Astrocyte (in vitro differentiated cells and primary cell): ENCODE data around the gene C16orf96. TPM values are rescaled to one million over a fixed set of nuclear protein-coding genes. Genes with fewer than 3 reads are reported as not detected.

Experiments
- DNase-seq: peaks from one replicate; pipeline ENCODE4 v3.0.0-alpha.2; 2010; ENCODE audit warnings: low read depth
- FAIRE-seq: peaks from 2 replicates; lab custom pipeline; 2011; peaks lifted over from hg19 to GRCh38; lab: Jason Lieb, UNC
- H2AFZ ChIP-seq: 2 replicates; pipeline ENCODE4 v1.6.0; 2012; ENCODE audit warnings: low read depth, low read length, inconsistent platforms
- H3K27ac ChIP-seq: 2 replicates; pipeline ENCODE4 v1.5.1; 2011; ENCODE audit warnings: low read depth, low read length, inconsistent platforms
- H3K27me3 ChIP-seq: 2 replicates; pipeline ENCODE4 v1.6.0; 2011; ENCODE audit warnings: low read length, inconsistent platforms; ENCODE audit not compliant: insufficient read depth
- H3K36me3 ChIP-seq: 2 replicates; pipeline ENCODE4 v1.5.1; 2011; ENCODE audit warnings: low read length, inconsistent platforms; ENCODE audit not compliant: insufficient read depth
- H3K4me1 ChIP-seq: 2 replicates; pipeline ENCODE4 v1.5.1; 2011; ENCODE audit warnings: low read length, inconsistent platforms; ENCODE audit not compliant: insufficient read depth
- H3K4me2 ChIP-seq: 2 replicates; pipeline ENCODE4 v1.6.0; 2012; ENCODE audit warnings: low read length, inconsistent platforms
- H3K4me3 ChIP-seq: 2 replicates; pipeline ENCODE4 v1.5.1; 2011; ENCODE audit warnings: low read depth, mild to moderate bottlenecking, low read length, inconsistent platforms; ENCODE audit not compliant: insufficient read depth
- H3K79me2 ChIP-seq: 2 replicates; pipeline ENCODE4 v1.6.0; 2012; ENCODE audit warnings: mild to moderate bottlenecking, low read length, inconsistent platforms; ENCODE audit not compliant: insufficient read depth
- H3K9ac ChIP-seq: 2 replicates; pipeline ENCODE4 v1.6.0; 2012; ENCODE audit warnings: mild to moderate bottlenecking, low read length, inconsistent platforms
- H3K9me3 ChIP-seq: 2 replicates; pipeline ENCODE4 v1.5.1; 2012; ENCODE audit warnings: low read depth, mild to moderate bottlenecking, low read length, inconsistent platforms; ENCODE audit not compliant: insufficient read depth
- H4K20me1 ChIP-seq: 2 replicates; pipeline ENCODE4 v1.6.0; 2012; ENCODE audit warnings: low read length, inconsistent platforms; ENCODE audit not compliant: insufficient read depth
- H3K27ac Mint-ChIP-seq: one replicate; pipeline ENCODE4 v1.8.0; 2021; ENCODE audit warnings: mild to moderate bottlenecking, mixed read lengths; ENCODE audit not compliant: unreplicated experiment
- H3K27me3 Mint-ChIP-seq: one replicate; pipeline ENCODE4 v1.8.0; 2021; ENCODE audit warnings: low read depth, mixed read lengths; ENCODE audit not compliant: unreplicated experiment
- H3K36me3 Mint-ChIP-seq: one replicate; pipeline ENCODE4 v1.8.0; 2021; ENCODE audit warnings: low read depth, mixed read lengths; ENCODE audit not compliant: unreplicated experiment
- H3K4me1 Mint-ChIP-seq: one replicate; pipeline ENCODE4 v1.8.0; 2021; ENCODE audit warnings: low read depth, mixed read lengths; ENCODE audit not compliant: unreplicated experiment
- H3K4me3 Mint-ChIP-seq: one replicate; pipeline ENCODE4 v1.8.0; 2021; ENCODE audit warnings: mild to moderate bottlenecking, moderate library complexity, mixed read lengths; ENCODE audit not compliant: unreplicated experiment
- H3K9me3 Mint-ChIP-seq: one replicate; pipeline ENCODE4 v1.8.0; 2021; ENCODE audit warnings: mild to moderate bottlenecking, mixed read lengths; ENCODE audit not compliant: unreplicated experiment
- CTCF ChIP-seq: IDR thresholded peaks from 2 replicates; pipeline ENCODE4 v1.5.1; 2011; ENCODE audit warnings: low read depth, mild to moderate bottlenecking, inconsistent platforms, low read length, moderate library complexity; ENCODE audit not compliant: insufficient read depth
- EZH2 ChIP-seq: IDR thresholded peaks from 2 replicates; pipeline ENCODE4 v1.6.1; 2012; ENCODE audit warnings: mild to moderate bottlenecking, low read length, inconsistent platforms; ENCODE audit not compliant: insufficient read depth
- total RNA-seq: library from RNA; stranded (reverse); gene quantifications from 2 replicates; pipeline ENCODE4 v1.2.1, GENCODE V29; 2021

Gene C16orf96
- total RNA-seq, 1 donor from 2014 or later, result 0.20 TPM

DNA sequence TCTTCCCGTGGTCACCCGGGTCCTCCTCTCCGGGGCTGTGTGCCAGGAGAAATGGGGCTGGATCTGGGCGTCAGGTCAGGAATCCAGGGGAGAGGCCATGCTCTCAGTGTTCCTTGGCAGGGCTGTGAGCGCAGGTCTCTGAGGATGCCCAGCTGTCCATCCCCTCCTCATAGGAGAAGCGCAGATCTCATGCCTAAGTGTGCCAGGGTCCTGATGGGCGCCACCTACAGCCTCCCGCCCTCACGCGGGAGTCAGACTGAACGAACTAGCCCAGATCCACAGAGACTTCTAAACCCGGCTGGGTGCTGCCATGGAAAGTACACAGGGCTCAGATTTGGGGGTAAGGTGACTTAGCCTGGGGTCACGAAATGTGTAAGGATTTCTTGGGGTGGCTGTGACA lies 92.8 kb downstream of the C16orf96 start:
- Mint-ChIP-seq H3K27ac (no peak overlapping the region), H3K36me3 (peaks cover 27% of the 10 kb centered on the region), H3K9me3 (no peaks in the 10 kb centered on the region), H3K4me1 (no peaks in the 10 kb centered on the region), H3K4me3 (no peak overlapping the region), H3K27me3 (no peaks in the 10 kb centered on the region)
- Histone ChIP-seq H3K36me3 (peaks cover under 1% of the 10 kb centered on the region), H3K4me3 (no peak overlapping the region), H4K20me1 (peaks cover 79% of the 10 kb centered on the region), H3K9ac (no peak overlapping the region), H3K79me2 (peaks cover 62% of the 10 kb centered on the region), H3K4me1 (no peaks in the 10 kb centered on the region), H3K27me3 (no peaks in the 10 kb centered on the region), H3K27ac (no peak overlapping the region), H2AFZ (no peak overlapping the region), H3K9me3 (no peaks in the 10 kb centered on the region), H3K4me2 (no peak overlapping the region)
- DNase-seq (no peak), FAIRE-seq (no peak)
- TF ChIP-seq CTCF (no peak), EZH2 (no peak)

GRCh38 chr16:4649744-4650442 lies 93.8 kb downstream of the C16orf96 start:
- DNase-seq (no peak), FAIRE-seq (no peak)
- no peak overlapping the region for H3K4me3 ChIP-seq
- Mint-ChIP-seq H3K9me3 (no peaks in the 10 kb centered on the region), H3K4me1 (no peaks in the 10 kb centered on the region), H3K4me3 (no peak overlapping the region), H3K27me3 (no peaks in the 10 kb centered on the region), H3K27ac (no peak overlapping the region), H3K36me3 (peaks cover 27% of the 10 kb centered on the region)
- H3K9me3 ChIP-seq, result no peaks in the 10 kb centered on the region
- H3K4me2 ChIP-seq, result no peak overlapping the region
- H3K36me3 ChIP-seq, result peaks cover 4% of the 10 kb centered on the region
- no peaks in the 10 kb centered on the region for H3K4me1 ChIP-seq
- H3K27ac ChIP-seq, result no peak overlapping the region
- H2AFZ ChIP-seq, result no peak overlapping the region
- TF ChIP-seq EZH2 (no peak), CTCF (no peak)
- H3K9ac ChIP-seq, result no peak overlapping the region
- peaks cover 81% of the 10 kb centered on the region for H4K20me1 ChIP-seq
- H3K27me3 ChIP-seq, result no peaks in the 10 kb centered on the region
- peaks cover 53% of the 10 kb centered on the region for H3K79me2 ChIP-seq

Other genes starting within 250 kb of the C16orf96 start
- 16.5 and 18.9 TPM in 2 replicates for gene GLIS2, start 240.3 kb upstream of the C16orf96 start, total RNA-seq
- gene PAM16, start 205.0 kb upstream of the C16orf96 start, total RNA-seq, result 50.7 and 51.9 TPM in 2 replicates
- 32.0 and 38.7 TPM in 2 replicates for gene VASN, start 184.5 kb upstream of the C16orf96 start, total RNA-seq
- 25.0 and 26.4 TPM in 2 replicates for gene CORO7, start 139.7 kb upstream of the C16orf96 start, total RNA-seq
- 36.4 and 39.8 TPM in 2 replicates for gene DNAJA3, start 130.5 kb upstream of the C16orf96 start, total RNA-seq
- 28.5 and 31.2 TPM in 2 replicates for gene NMRAL1, start 81.7 kb upstream of the C16orf96 start, total RNA-seq
- gene HMOX2, start 79.9 kb upstream of the C16orf96 start, total RNA-seq, result 53.1 and 64.9 TPM in 2 replicates
- gene CDIP1, start 17.6 kb upstream of the C16orf96 start, total RNA-seq, result 56.9 and 64.7 TPM in 2 replicates
- 49.8 and 53.0 TPM in 2 replicates for gene UBALD1, start 58.5 kb downstream of the C16orf96 start, total RNA-seq
- 89.0 and 91.5 TPM in 2 replicates for gene MGRN1, start 68.5 kb downstream of the C16orf96 start, total RNA-seq
- 42.2 and 43.6 TPM in 2 replicates for gene NUDT16L1, start 137.2 kb downstream of the C16orf96 start, total RNA-seq
- gene ANKS3, start 177.9 kb downstream of the C16orf96 start, total RNA-seq, result 23.7 and 27.2 TPM in 2 replicates
- gene DNAAF8, start 178.2 kb downstream of the C16orf96 start, total RNA-seq, result 2.7 and 2.9 TPM in 2 replicates
- gene ZNF500, start 210.8 kb downstream of the C16orf96 start, total RNA-seq, result 12.2 and 14.6 TPM in 2 replicates
- 4.4 and 5.9 TPM in 2 replicates for gene SEPTIN12, start 232.0 kb downstream of the C16orf96 start, total RNA-seq
- not detected in 2 replicates for gene SMIM22, start 239.0 kb downstream of the C16orf96 start, total RNA-seq
- 33.6 and 38.0 TPM in 2 replicates for gene ROGDI, start 246.3 kb downstream of the C16orf96 start, total RNA-seq